Stimulated activated effector memory CD8-positive, alpha-beta T cell treated with anti-CD3 and anti-CD28 coated beads, Interleukin-12 subunit alpha, Interleukin-12 subunit beta, amount 100 ng/mL, for 72 hours (primary cell): ENCODE measurements around the gene RYR2.

ENCODE experiments used
- ATAC-seq: fragments of 150-1000 bp; cut with Tn5 transposase; 2 replicates; pipeline ENCODE4 v1.10.0; 2021
- DNase-seq, 2 donors: peaks; one replicate each; pipeline ENCODE4 v3.0.0; 2021 to 2022; ENCODE audit warnings: low spot score in 2 of 2
- H3K27ac Mint-ChIP-seq: one replicate; pipeline ENCODE4 v1.8.0; 2022; ENCODE audit warnings: mild to moderate bottlenecking, mixed read lengths
- H3K36me3 Mint-ChIP-seq: one replicate; pipeline ENCODE4 v1.8.0; 2022; ENCODE audit warnings: mild to moderate bottlenecking, mixed read lengths
- H3K4me1 Mint-ChIP-seq: one replicate; pipeline ENCODE4 v1.8.0; 2022; ENCODE audit warnings: mixed read lengths
- H3K4me3 Mint-ChIP-seq: one replicate; pipeline ENCODE4 v1.8.0; 2022; ENCODE audit warnings: mild to moderate bottlenecking, mixed read lengths
- H3K9me3 Mint-ChIP-seq: one replicate; pipeline ENCODE4 v1.8.0; 2022; ENCODE audit warnings: mixed read lengths

The RYR2 gene

GRCh38 chr1:237679687-237680086 is 637.7 kb downstream of the RYR2 start:
- Mint-ChIP-seq H3K36me3 (no peaks in the 10 kb centered on the region), H3K9me3 (no peaks in the 10 kb centered on the region), H3K4me3 (no peak overlapping the region), H3K27ac (no peak overlapping the region), H3K4me1 (no peaks in the 10 kb centered on the region)
- DNase-seq (no peak), ATAC-seq (no peak)

GRCh38 chr1:237681210-237681609 is 639.2 kb downstream of the RYR2 start:
- ATAC-seq, result no peak

GRCh38 chr1:237684236-237684635 is 642.3 kb downstream of the RYR2 start:
- ATAC-seq (no peak), DNase-seq (no peak)
- Mint-ChIP-seq H3K9me3 (no peaks in the 10 kb centered on the region), H3K27ac (no peak overlapping the region), H3K36me3 (no peaks in the 10 kb centered on the region), H3K4me1 (no peaks in the 10 kb centered on the region), H3K4me3 (no peak overlapping the region)

More at GRCh38 chr1:237681210-237681609, 639.2 kb downstream of the RYR2 start:
- Mint-ChIP-seq H3K36me3 (no peaks in the 10 kb centered on the region), H3K4me1 (no peaks in the 10 kb centered on the region), H3K4me3 (no peak overlapping the region), H3K9me3 (no peaks in the 10 kb centered on the region), H3K27ac (no peak overlapping the region)
- DNase-seq, result no peak

- ATAC-seq (no peak), DNase-seq (no peak)
- H3K9me3 Mint-ChIP-seq, result no peaks in the 10 kb centered on the region
- no peak overlapping the region for H3K4me3 Mint-ChIP-seq
- H3K4me1 Mint-ChIP-seq, result no peaks in the 10 kb centered on the region
- no peak overlapping the region for H3K27ac Mint-ChIP-seq
- no peaks in the 10 kb centered on the region for H3K36me3 Mint-ChIP-seq
Observed at GRCh38 chr1:237685551-237685950, 643.6 kb downstream of the RYR2 start.

- H3K27ac Mint-ChIP-seq, result no peak overlapping the region
- ATAC-seq (no peak), DNase-seq (no peak)
- H3K4me1 Mint-ChIP-seq, result no peaks in the 10 kb centered on the region
- H3K4me3 Mint-ChIP-seq, result no peak overlapping the region
- no peaks in the 10 kb centered on the region for H3K36me3 Mint-ChIP-seq
- no peaks in the 10 kb centered on the region for H3K9me3 Mint-ChIP-seq
Observed at GRCh38 chr1:237687804-237688203, 645.8 kb downstream of the RYR2 start.

- Mint-ChIP-seq H3K36me3 (no peaks in the 10 kb centered on the region), H3K4me3 (no peak overlapping the region), H3K4me1 (no peaks in the 10 kb centered on the region), H3K27ac (no peak overlapping the region), H3K9me3 (no peaks in the 10 kb centered on the region)
- ATAC-seq (no peak), DNase-seq (no peak)
Observed at GRCh38 chr1:237690656-237691055, 648.7 kb downstream of the RYR2 start.

- DNase-seq (no peak), ATAC-seq (no peak)
- Mint-ChIP-seq H3K27ac (no peak overlapping the region), H3K4me3 (no peak overlapping the region), H3K4me1 (no peaks in the 10 kb centered on the region), H3K9me3 (no peaks in the 10 kb centered on the region), H3K36me3 (no peaks in the 10 kb centered on the region)
Observed at GRCh38 chr1:237692255-237692654, 650.3 kb downstream of the RYR2 start.

GRCh38 chr1:237695878-237696277 is 653.9 kb downstream of the RYR2 start:
- Mint-ChIP-seq H3K4me1 (no peaks in the 10 kb centered on the region), H3K4me3 (no peak overlapping the region), H3K9me3 (no peaks in the 10 kb centered on the region), H3K27ac (no peak overlapping the region), H3K36me3 (no peaks in the 10 kb centered on the region)
- DNase-seq (no peak), ATAC-seq (no peak)

- Mint-ChIP-seq H3K27ac (no peak overlapping the region), H3K36me3 (no peaks in the 10 kb centered on the region), H3K9me3 (no peaks in the 10 kb centered on the region), H3K4me1 (no peaks in the 10 kb centered on the region), H3K4me3 (no peak overlapping the region)
- DNase-seq (no peak), ATAC-seq (no peak)
Observed at GRCh38 chr1:237700181-237700580, 658.2 kb downstream of the RYR2 start.

GRCh38 chr1:237701534-237701933 is 659.5 kb downstream of the RYR2 start:
- Mint-ChIP-seq H3K36me3 (no peaks in the 10 kb centered on the region), H3K4me3 (no peak overlapping the region), H3K4me1 (no peaks in the 10 kb centered on the region), H3K27ac (no peak overlapping the region), H3K9me3 (no peaks in the 10 kb centered on the region)
- DNase-seq (no peak), ATAC-seq (no peak)

GRCh38 chr1:237702161-237702560 is 660.2 kb downstream of the RYR2 start:
- DNase-seq (no peak), ATAC-seq (no peak)
- no peaks in the 10 kb centered on the region for H3K4me1 Mint-ChIP-seq
- no peaks in the 10 kb centered on the region for H3K36me3 Mint-ChIP-seq
- H3K27ac Mint-ChIP-seq, result no peak overlapping the region
- H3K9me3 Mint-ChIP-seq, result no peaks in the 10 kb centered on the region
- no peak overlapping the region for H3K4me3 Mint-ChIP-seq

- DNase-seq (no peak), ATAC-seq (no peak)
- Mint-ChIP-seq H3K27ac (no peak overlapping the region), H3K9me3 (no peaks in the 10 kb centered on the region), H3K4me1 (no peaks in the 10 kb centered on the region), H3K36me3 (no peaks in the 10 kb centered on the region), H3K4me3 (no peak overlapping the region)
Observed at GRCh38 chr1:237705462-237705861, 663.5 kb downstream of the RYR2 start.

- DNase-seq, result no peak
- ATAC-seq, result no peak
- Mint-ChIP-seq H3K36me3 (no peaks in the 10 kb centered on the region), H3K27ac (no peak overlapping the region), H3K4me1 (no peaks in the 10 kb centered on the region), H3K9me3 (no peaks in the 10 kb centered on the region), H3K4me3 (no peak overlapping the region)
Observed at GRCh38 chr1:237709355-237709754, 667.4 kb downstream of the RYR2 start.

GRCh38 chr1:237711281-237711680 is 669.3 kb downstream of the RYR2 start:
- DNase-seq (no peak), ATAC-seq (no peak)
- H3K36me3 Mint-ChIP-seq, result no peaks in the 10 kb centered on the region
- H3K9me3 Mint-ChIP-seq, result no peaks in the 10 kb centered on the region
- no peak overlapping the region for H3K4me3 Mint-ChIP-seq
- no peaks in the 10 kb centered on the region for H3K4me1 Mint-ChIP-seq
- no peak overlapping the region for H3K27ac Mint-ChIP-seq

GRCh38 chr1:237712082-237712481 is 670.1 kb downstream of the RYR2 start:
- H3K4me1 Mint-ChIP-seq, result no peaks in the 10 kb centered on the region
- DNase-seq, result no peak
- no peak overlapping the region for H3K27ac Mint-ChIP-seq
- H3K36me3 Mint-ChIP-seq, result no peaks in the 10 kb centered on the region
- no peaks in the 10 kb centered on the region for H3K9me3 Mint-ChIP-seq
- H3K4me3 Mint-ChIP-seq, result no peak overlapping the region
- no peak for ATAC-seq

- Mint-ChIP-seq H3K4me3 (no peak overlapping the region), H3K9me3 (no peaks in the 10 kb centered on the region), H3K36me3 (no peaks in the 10 kb centered on the region), H3K27ac (no peak overlapping the region), H3K4me1 (no peaks in the 10 kb centered on the region)
- ATAC-seq, result no peak
- no peak for DNase-seq
Observed at GRCh38 chr1:237712586-237713157, 670.7 kb downstream of the RYR2 start.

- Mint-ChIP-seq H3K4me3 (no peak overlapping the region), H3K36me3 (no peaks in the 10 kb centered on the region), H3K27ac (no peak overlapping the region), H3K9me3 (no peaks in the 10 kb centered on the region), H3K4me1 (no peaks in the 10 kb centered on the region)
- ATAC-seq (no peak), DNase-seq (no peak)
Observed at GRCh38 chr1:237713916-237714315, 671.9 kb downstream of the RYR2 start.
